ENCODE results near the gene TLE1.

TLE1 gene

DNA sequence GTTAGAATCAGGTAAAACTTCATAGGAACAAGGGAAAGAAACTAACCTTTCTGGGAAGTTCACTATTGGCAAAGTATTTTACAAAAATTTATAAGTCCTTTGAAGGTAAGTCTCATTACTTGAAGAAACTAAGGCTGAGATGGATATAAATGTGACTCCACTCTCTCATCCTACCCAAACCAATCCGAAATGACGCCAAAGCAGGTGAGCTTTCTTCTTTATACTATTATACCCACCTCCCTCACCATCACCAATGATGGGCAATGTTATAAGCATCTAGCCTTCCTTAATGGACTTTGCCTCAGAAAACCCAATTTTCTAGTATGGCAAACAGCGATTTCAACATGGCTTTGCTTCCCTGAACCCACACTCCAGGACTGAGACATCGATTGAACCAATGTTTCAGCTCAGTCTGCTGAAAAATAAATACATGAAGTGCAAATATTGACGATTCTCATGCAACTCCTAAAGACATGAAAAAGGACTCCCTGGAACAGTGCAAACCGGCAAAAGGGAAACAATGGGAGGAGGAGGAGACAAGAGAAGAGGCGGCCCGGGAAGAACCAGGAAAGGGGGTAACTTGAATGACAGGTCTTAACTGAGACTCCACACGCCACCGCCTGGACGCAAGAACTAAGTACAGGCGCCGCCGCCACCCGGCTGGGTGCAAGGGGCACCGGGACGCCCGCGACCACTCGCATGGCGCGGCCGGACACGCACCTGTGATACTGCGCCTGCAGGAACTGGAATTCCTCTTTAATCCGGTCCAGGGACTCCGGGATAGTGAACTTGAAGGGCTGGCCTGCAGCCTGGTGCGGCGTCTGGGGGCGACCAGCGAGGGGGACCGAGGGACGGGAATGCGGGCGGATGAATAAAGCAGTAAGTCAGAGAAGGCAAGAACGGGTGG, 2.5 kb downstream of the TLE1 start:
- DNase-seq, result no peak

DNA sequence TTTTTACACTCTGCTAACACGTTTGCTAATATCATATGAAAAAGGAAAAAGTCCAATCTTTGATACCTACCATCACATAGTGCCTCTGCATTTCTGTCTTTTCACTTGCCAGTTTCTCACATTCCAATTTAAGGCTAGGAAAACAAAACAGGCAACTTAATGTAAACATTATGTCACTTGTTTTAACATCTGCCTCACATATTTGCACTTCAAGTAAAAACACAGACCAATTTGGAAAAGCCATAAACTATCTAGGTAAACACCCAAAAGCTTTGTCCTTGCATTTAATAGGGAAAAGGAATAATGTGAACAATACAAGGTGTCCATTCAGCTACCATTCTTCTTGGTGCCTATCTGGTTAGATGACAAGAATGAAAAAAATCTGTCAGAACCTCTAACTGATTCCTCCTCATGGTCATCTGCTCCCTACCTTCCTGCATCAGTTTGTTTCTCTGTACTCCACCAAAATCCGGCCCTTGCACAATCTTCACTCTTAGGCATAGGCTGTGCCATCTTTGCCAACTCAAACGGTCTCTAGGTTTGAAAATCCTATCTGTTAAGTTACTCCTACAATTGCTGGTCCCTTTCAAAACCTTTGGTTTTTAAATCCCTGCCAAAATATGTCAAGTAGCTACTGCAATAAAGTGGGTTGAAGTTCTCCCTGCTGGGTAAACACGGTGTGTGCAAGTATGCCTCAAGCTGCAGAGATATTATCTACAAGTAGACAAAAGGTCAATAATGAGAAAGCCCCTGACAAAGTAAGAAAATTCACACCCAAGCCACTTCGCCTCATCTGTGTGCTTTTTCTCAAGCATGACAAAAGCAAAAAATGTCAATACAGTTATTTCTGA, 3.4 kb downstream of the TLE1 start:
- no peak for DNase-seq

DNA sequence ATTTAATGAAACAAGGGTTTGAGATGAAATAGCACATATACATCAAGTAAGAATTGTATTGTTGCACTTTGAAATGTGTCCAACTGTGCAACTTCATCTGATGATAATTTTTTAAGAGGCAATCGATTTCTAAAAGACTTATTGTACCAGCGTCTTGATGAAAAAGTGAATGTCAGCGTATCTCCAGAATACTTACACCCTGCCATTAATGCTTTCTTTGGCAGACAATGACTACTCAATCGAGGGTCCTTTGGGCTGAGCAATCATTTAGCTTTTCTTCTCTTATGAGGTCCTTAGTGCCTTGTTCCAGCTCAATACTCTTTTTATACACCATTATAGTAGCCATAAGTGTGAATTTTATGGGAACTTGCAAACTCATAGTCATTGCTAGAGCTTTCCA, 4.7 kb downstream of the TLE1 start:
- no peak for DNase-seq

DNA sequence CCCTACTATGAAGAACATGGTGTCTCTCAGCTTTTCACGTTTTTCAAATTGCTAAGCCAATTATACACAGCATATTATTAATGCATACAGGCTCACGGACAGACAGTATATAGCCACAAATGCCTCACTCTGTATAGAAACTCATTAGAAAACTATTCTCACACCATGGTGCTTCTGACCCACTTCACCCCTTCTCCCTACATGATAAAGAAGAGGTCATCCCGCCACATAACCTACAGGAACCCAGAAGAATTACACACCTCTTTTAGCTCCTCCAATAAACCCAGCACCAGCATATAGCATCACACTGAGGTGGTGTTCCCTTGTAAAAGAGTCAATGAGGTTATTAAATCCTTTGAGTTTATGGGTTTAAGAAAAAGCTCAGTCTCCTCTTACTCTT, 5.6 kb downstream of the TLE1 start:
- no peak for DNase-seq

DNA sequence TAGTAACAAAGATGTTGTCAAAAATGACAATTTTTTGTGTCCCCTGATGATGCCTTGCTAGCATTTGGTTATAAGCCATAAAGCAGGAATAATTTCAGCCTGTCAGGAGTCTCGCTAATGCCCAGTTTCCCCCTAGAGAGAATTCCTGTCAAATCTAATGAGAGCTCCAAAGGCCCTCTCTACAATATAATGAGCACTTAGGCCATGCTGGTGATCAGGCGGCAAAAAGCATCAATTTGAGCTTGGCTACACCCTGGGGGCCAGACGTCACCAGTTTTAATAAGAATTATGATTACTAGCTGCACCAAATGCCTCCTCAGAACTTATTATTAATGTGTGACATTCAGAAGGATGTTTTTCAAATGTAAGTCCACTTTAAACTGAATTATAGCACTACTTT, 6.1 kb downstream of the TLE1 start:
- DNase-seq, result no peak

- no peak for DNase-seq
Measured at GRCh38 chr9:81682797-81683196, 6.5 kb downstream of the TLE1 start.

DNA sequence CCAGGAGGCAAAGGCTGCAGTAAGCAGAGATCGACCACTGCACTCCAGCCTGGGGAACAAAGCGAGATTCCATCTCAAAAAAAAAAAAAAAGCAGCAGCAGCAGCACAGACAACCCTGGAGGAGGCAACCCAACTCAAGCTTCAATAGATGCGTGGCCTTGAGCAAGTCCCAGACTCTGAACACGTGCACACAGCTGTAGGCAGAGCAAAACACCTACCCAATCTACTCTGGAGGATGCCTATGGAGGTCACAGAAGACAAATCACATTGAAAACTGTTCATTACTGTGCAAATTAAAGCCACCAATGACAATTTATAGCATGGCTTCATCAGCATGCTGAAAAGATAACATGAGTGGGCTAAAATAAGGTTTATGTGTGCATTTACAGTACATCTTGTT, 7.2 kb downstream of the TLE1 start:
- DNase-seq, result no peak

DNA sequence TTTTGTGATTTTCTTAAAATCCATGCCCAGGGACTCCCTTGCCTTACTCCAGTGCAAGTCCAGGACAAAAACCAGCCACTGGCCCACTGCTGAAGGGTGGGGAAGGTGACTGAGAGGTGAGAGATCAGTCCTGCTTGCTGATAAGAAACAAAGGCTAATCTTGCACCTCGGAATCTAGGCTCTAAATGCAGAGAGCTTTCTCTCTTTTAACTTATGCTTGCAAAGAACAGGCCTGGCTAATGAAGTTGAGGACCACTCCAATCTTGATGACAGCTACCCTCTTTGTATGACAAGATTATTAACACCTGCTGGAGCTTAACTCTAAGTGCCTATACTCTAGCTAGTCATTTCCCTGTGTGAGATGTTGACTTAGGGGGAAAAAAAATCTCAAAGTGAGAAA, 8.8 kb downstream of the TLE1 start:
- no peak for DNase-seq

DNA sequence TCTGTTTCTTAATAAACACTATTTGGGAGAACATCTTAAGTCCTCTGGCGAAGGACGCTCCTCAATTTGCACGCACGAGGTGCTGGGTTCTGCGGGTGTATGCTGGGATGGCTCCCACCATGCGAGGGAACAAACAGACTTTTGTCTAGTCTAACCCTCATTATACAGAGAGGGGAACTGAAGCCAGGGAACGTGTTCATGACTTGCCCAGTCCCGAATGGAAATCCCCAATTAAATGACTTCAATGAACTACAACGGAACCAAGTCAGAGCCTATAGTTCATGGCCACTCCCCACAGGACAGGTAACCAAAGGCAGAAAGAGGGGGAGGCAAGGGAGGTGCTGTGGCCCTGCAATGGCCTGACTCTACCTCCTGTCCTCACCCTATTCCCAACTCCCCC, 9.3 kb downstream of the TLE1 start:
- DNase-seq, result no peak

- no peak for DNase-seq
Measured at GRCh38 chr9:81678088-81678487, 11.3 kb downstream of the TLE1 start.

- DNase-seq, result no peak
Measured at GRCh38 chr9:81676395-81676794, 13.0 kb downstream of the TLE1 start.

DNA sequence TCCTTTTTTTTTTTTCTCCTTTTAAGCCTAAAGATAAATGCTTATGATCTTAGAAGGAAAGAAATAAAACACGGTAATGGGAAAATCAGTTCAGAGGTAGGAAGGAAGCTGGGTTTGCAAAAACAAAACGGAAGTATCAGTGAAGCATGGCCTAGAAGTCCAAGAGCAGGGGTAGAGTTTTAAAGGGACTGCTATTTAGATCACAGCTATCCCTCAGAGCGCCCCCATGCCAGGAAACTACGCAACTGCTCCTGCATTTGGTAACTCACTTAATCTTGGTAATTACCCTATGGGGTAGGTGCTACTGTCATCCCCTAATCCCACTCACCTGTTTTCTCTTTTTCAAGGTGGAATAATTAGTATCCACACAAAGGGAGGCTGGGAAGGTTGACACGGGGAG, 16.0 kb downstream of the TLE1 start:
- DNase-seq, result no peak

DNA sequence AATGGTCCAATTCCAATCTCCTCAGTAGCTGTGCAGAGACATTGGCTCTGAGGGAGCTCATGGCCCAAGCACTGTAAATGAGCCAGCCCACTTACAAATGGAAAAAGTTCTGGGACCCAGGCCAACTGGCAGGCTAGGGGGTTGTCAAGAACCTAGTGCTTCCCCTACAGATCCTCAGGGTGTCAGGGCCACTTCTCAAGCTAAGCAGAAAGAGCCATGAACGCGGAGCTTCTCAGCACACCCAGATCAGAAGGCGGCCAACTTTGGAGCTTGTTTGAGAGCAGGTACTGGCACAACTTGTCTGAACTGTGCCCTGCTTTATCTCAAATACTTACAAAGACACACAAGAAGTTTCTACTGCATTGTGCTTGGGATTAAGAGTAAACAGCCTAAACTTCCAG, 17.5 kb downstream of the TLE1 start:
- no peak for DNase-seq

GRCh38 chr9:81669866-81670265, 19.5 kb downstream of the TLE1 start:
- DNase-seq, result no peak

- no peak for DNase-seq
Measured at GRCh38 chr9:81669041-81669651, 20.2 kb downstream of the TLE1 start.

- no peak for DNase-seq
Measured at GRCh38 chr9:81666123-81666522, 23.2 kb downstream of the TLE1 start.

- DNase-seq, result no peak
Measured at GRCh38 chr9:81665322-81665871, 23.9 kb downstream of the TLE1 start.

GRCh38 chr9:81664638-81665222, 24.6 kb downstream of the TLE1 start:
- DNase-seq, result no peak

DNA sequence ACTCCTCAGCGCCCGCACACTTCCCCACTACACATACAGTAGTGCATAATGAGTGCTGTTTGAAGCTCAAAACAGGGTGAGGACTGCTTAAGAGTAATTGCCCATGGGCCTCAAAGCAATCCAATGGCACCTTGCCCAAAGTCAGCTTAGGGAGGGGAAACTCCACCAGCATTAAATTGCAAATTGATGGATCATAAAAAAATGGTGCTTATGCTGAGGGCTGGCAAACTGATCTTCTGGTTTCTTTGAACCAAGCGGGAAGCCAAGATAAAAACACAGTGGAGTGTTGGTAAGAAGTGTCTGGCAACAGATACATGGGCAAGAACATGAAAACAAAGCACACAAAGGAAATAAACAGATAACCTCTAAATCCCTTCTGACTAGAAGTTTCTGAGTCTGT, 28.0 kb downstream of the TLE1 start:
- no peak for DNase-seq

DNA sequence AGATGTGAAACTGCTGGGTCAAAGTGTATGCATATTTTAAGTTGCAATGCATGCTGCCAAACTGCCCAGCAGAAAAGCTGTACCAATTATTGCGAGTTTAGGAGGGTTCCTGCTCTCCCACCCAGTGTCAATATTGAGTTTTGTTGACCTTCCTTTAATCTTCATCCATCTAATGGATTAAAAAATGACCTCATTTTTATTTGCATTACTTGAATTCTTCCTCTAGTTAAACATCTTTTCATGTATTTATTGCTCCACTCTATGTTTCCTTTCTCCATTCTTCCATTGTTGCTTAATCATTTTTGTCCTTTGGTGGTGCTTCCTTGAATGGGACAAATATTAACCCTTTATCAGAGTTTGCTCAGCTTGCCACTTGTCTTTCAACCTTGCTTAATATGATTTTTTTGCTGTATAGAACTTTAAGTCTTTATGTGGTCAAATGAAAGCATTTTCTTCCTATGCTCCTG, 32.4 kb downstream of the TLE1 start:
- DNase-seq, result no peak

DNA sequence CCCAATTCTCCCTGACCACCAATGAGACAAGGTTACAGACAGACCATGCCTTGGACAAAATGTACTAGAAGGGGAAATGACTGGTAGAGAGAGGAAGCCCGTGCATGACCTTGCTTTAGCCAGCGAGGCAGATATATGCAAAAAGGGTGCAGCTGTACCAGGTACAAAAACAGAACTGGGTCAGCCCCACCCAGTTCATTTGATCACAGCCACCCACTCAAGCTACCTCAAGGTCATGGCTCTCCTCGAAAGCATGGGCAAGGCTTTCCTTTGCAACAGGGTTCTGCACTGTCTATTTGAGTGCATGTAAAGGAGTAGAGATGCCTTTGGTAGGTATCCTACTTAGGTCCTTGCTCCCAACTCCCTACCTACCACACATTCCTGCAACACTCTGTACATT, 33.3 kb downstream of the TLE1 start:
- DNase-seq, result no peak

DNA sequence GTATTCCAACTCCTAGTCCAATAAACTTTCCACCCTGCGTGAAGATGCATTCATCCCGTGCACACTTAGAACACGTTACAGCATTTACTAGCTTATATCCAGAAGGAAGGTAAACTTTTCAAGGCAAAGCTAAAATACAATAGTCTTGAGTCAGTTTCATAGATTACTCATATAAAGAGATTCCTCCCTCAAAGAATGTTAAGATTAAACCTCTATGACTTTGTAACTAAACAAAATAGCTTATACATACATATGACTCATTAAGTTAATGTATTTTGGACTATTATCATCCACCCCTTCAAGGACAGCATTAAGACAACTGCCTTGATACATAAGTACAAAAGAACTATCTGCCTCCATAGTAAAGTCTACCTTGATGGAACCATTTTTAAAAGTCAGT, 36.1 kb downstream of the TLE1 start:
- no peak for DNase-seq
